Germinal center (tissue), 1 donor: ENCODE results near the gene ANKFN1.
"Not testable (repeated sequence)": the region's sequence is repeated elsewhere in the genome, so short reads cannot be mapped to it uniquely, and the experiment has no call there.

Source experiments
- DNase-seq: peaks from one replicate; pipeline ENCODE4 v3.0.0; 2012; ENCODE audit warnings: mixed read lengths, low spot score

The ANKFN1 gene

DNA sequence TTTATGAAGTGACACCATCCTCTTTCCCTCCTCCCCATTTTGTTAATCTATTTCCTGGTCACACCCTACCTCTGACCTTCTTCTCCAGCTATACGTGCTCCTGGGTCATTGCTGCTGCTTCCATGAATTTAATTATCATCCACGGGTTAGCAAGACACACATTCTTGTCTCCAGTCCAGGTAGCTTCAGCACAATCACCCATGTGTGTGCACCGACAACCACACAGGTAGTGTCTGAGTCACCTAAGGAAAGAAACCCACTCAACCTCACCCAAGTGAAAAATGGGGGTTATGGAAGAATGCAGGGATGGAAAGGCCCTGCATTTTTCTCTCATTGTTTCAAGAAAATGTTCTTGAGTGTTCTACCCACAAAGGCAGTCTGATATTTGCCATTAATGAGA is 135.5 kb downstream of the ANKFN1 start:
- DNase-seq, result not testable (repeated sequence)

- no peak for DNase-seq
These were observed 136.0 kb downstream of the ANKFN1 start for GRCh38 chr17:56289321-56289720.

DNA sequence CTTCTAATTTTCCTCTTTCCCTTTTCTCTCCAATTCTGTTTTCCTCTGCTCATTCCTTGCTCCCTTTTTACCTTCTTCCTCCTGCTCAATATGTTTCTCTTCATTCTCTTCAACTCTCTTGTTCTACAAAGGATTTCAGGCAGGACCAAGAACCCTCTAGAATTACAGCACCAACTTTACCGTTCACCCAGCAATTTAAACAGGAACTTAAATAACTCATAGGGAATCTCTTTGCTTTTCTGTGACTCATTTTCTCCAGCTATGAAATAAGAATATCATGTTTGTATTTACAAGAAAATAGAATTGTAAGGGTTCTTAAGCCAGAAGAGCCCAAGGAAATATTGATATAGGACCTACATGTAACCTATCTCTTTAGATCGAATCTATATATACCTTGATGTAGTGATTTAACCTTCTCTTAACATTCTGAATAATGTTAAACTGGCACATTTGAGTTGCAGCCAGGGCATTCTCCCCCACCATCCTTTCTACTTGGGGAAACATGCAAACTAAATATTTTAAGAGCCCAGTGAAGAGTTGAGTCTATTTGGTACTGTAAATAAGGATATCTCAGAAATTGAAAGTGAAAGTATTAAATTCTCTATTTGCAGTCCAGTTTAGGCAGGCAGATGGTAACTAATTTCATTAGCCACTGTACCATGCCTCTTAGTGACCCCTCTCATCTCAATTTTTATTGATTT is 137.0 kb downstream of the ANKFN1 start:
- DNase-seq, result no peak

- no peak for DNase-seq
These were observed 137.5 kb downstream of the ANKFN1 start for GRCh38 chr17:56290802-56291118.

- DNase-seq, result no peak
These were observed 138.0 kb downstream of the ANKFN1 start for GRCh38 chr17:56291226-56291805.

GRCh38 chr17:56292010-56292409 is 138.7 kb downstream of the ANKFN1 start:
- no peak for DNase-seq

DNA sequence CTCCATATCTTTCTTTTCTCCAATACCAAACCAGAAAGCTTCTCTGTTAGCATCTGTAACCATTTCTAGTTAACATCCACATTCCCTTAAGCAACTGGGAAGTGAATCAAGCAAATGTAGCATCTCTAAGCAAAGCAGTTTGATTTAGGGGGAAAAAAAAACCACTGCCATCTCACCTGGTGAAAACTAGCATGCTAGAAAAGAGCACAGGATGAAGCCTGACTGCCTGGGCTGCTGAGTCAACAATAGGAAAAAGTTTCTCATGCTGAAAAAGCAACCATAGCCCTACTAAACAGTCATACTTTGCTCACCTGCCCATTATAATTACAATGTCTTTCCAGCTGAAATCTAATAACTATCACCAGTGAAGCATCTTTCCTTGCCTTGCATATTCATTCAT is 139.3 kb downstream of the ANKFN1 start:
- DNase-seq, result no peak

- no peak for DNase-seq
These were observed 143.9 kb downstream of the ANKFN1 start for GRCh38 chr17:56297184-56297583.

- DNase-seq, result no peak
These were observed 145.6 kb downstream of the ANKFN1 start for GRCh38 chr17:56298846-56299245.

- DNase-seq, result no peak
These were observed 146.9 kb downstream of the ANKFN1 start for GRCh38 chr17:56300144-56300543.

DNA sequence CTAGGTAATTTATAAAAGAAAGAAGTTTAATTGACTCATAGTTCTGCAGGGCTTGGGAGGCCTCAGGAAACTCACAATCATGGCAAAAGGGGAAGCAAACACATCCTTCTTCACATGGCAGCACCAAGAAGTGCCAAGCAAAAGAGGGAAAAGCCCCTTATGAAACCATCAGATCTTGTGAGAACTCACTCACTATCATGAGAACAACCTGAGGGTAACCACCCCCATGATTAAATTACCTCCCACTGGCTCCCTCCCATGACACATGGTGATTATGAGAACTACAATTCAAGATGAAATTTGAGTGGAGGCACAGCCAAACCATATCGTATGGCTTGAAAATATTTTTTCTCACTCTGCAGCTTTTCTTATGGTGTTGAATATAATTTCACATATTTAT is 151.7 kb downstream of the ANKFN1 start:
- no peak for DNase-seq

GRCh38 chr17:56309897-56310296 is 156.6 kb downstream of the ANKFN1 start:
- no peak for DNase-seq

GRCh38 chr17:56310782-56311181 is 157.5 kb downstream of the ANKFN1 start:
- DNase-seq, result no peak

GRCh38 chr17:56313201-56313600 is 159.9 kb downstream of the ANKFN1 start:
- DNase-seq, result no peak

GRCh38 chr17:56314026-56314425 is 160.8 kb downstream of the ANKFN1 start:
- DNase-seq, result no peak

DNA sequence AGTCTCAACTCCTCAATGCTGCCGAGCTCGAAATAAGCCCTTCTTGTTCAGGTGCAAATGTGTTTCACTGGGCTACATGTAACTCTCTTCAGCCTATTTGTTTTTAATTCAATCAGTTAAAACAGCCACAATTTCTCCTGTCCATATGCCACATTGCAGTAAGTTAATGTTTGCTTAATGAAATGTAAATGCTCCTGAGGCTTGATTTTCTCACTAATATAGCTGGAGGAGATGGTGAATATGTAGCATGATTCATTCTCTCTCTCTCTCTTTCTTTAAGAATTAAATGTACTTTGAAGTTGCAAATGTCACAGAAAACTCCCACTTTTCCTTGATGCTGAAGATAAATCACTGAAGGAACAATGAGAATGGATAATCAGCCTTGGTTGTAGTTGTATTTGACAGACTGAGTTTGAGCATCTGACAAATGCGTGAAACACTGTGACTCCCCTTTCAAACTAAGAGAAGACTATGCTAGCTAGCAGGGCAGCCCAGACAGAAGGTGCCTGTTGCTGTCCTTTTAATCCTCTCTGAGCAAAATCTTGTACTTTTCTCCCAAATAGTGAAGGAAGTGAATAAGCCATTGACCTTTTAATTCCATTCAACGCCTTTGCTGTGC is 161.8 kb downstream of the ANKFN1 start:
- DNase-seq, result no peak

GRCh38 chr17:56316604-56317003 is 163.3 kb downstream of the ANKFN1 start:
- DNase-seq, result no peak

DNA sequence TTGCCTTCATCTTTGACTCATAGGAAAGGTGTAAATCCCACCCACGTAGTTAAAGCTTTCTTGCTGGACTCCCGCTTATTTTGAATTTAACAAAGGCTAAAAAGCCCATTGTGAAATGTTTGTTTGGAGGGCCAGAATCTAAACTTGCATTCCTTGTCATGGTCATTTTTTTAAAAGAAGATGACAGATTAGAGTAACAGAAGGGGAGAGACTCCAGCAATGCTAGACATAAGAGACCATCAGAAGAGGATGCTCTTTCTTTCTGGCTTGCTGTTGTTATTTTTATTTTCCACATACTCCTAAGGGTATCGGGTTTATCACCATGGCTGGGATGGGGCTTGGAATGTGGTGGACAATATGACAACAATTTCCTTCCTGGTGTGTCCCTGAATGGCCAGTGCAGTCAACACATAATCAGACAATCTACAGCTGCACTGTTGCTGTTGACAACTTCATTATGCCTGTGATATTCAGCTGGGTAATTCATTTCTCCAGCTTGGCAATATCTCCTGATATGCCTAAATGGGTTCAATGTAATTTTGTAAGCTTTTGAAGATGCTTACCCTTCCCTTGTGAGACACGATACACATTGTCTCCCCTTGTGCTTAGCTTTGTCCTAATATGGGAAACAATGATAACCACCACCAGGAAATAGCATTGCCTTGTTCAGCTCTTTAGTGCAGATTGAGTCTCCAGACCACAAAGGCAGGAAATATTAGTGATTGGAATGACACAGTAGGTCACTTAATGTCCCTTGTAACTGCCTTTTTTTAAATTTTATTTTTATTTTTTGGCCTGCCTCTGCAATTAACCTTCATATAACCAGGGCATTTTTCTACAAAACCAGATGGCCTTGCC is 164.3 kb downstream of the ANKFN1 start:
- no peak for DNase-seq

GRCh38 chr17:56319531-56319930 is 166.3 kb downstream of the ANKFN1 start:
- DNase-seq, result peak; percentile 12

DNA sequence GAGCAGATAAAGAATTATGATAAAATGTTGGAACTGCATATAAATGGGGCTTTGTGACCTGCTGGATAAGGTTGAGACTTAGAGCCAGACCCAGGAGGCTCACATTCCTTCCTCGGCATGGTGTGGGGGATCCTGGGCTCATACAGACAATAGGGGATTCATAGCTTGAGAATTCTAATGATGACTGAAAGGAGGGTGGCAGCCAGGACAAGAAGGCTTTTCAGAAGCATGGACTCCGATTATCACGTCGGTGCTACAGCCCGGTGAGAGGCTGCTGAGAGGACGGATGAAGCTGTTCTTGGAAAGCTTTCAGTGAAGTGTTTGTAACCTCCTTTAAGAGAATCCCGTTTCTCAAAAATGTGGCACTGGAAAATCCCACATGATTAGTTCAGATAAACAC is 167.2 kb downstream of the ANKFN1 start:
- DNase-seq, result no peak

DNA sequence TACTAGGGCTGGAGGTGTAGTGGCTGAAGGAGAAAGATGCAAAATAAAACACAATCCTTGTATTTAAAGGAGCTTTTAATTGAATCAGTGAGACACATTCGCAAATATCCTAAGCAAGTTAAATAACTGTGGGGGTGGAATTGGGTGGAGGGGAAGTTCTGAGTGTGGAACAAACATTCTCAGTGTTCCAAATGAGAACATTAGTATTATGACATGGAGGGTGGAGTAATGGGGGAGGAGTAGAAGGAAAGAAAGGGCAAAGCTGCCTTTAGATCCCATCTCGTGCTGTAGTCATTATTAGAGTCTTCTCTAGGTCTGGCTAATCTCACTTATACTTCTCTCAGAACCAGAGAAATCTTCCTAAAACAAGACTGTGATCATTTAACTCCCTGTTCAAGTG is 169.7 kb downstream of the ANKFN1 start:
- DNase-seq, result no peak

GRCh38 chr17:56324676-56325075 is 171.4 kb downstream of the ANKFN1 start:
- no peak for DNase-seq
